IMR-90 (cell line): ENCODE results near the gene ADCY2. TPM values are rescaled to one million over a fixed set of nuclear protein-coding genes. Genes with fewer than 3 reads are reported as not detected.
A peak's percentile ranks its signal among the peaks of the same experiment; 100 is the strongest.

Experiments
- ATAC-seq: fragments of 200-7000 bp; cut with Tn5 transposase; 2 replicates; pipeline ENCODE4 v1.9.1; 2020; ENCODE audit warnings: low read depth, mild to moderate bottlenecking, moderate library complexity
- BruUV-seq: library from RNA; stranded (reverse); fragments of 400-500 nt; replicated peaks from 2 replicates; lab custom pipeline; 2021; lab: Mats Ljungman, UMichigan
- CTCF ChIA-PET: fragments of 300-600 bp; formaldehyde crosslinking; extraction: SDS; loops from one replicate; lab custom pipeline; 2021; ENCODE audit warnings: antibody characterized with exemption; lab: Yijun Ruan, JAX
- POLR2A ChIA-PET: fragments of 300-600 bp; sonication (Branson Sonifier 250); formaldehyde crosslinking; loops from one replicate; lab custom pipeline; 2022; ENCODE audit warnings: antibody characterized with exemption; ENCODE audit not compliant: unreplicated experiment; lab: Charles Lee
- DNase-seq: peaks from one replicate; pipeline ENCODE4 v3.0.0; 2013
- H2AFZ ChIP-seq: replicated peaks from 2 replicates; pipeline ENCODE3; 2013; ENCODE audit warnings: low read length, mild to moderate bottlenecking; ENCODE audit not compliant: poor library complexity
- H2AK5ac ChIP-seq: 2 replicates; pipeline ENCODE4 v1.6.1; 2013; ENCODE audit warnings: low read depth, low read length, inconsistent platforms
- H2AK9ac ChIP-seq: replicated peaks from 2 replicates; pipeline ENCODE3; 2013; ENCODE audit warnings: mild to moderate bottlenecking, low read depth, low read length, moderate library complexity; ENCODE audit not compliant: poor library complexity
- H2BK120ac ChIP-seq: 2 replicates; pipeline ENCODE4 v1.6.1; 2013; ENCODE audit warnings: low read depth, low read length, inconsistent platforms
- H2BK15ac ChIP-seq: 3 replicates; pipeline ENCODE4 v1.6.1; 2013; ENCODE audit warnings: low read depth, low read length, inconsistent platforms
- H2BK20ac ChIP-seq: 2 replicates; pipeline ENCODE4 v1.6.1; 2013; ENCODE audit warnings: low read depth, mild to moderate bottlenecking, inconsistent platforms, low read length, moderate library complexity
- H2BK5ac ChIP-seq: 2 replicates; pipeline ENCODE4 v1.6.1; 2013; ENCODE audit warnings: mild to moderate bottlenecking, low read depth, low read length, inconsistent platforms; ENCODE audit not compliant: poor library complexity, severe bottlenecking
- H3K14ac ChIP-seq: replicated peaks from 2 replicates; pipeline ENCODE4 v1.6.1; 2013; ENCODE audit warnings: low read depth, low read length, inconsistent platforms
- H3K18ac ChIP-seq: 2 replicates; pipeline ENCODE4 v1.6.1; 2013; ENCODE audit warnings: low read depth, low read length, control low read depth
- H3K23ac ChIP-seq: 2 replicates; pipeline ENCODE4 v1.6.1; 2013; ENCODE audit warnings: low read depth, low read length, inconsistent platforms
- H3K27ac ChIP-seq: 2 replicates; pipeline ENCODE4 v1.5.1; 2013; ENCODE audit warnings: mild to moderate bottlenecking, control low read depth, low read length; ENCODE audit not compliant: insufficient read depth
- H3K27me3 ChIP-seq: 2 replicates; pipeline ENCODE4 v1.6.1; 2013; ENCODE audit warnings: low read length; ENCODE audit not compliant: control insufficient read depth, insufficient read depth
- H3K36me3 ChIP-seq: 2 replicates; pipeline ENCODE4 v1.6.1; 2013; ENCODE audit warnings: low read length, mixed read lengths; ENCODE audit not compliant: control insufficient read depth, insufficient read depth
- H3K4ac ChIP-seq: 2 replicates; pipeline ENCODE4 v1.6.1; 2013; ENCODE audit warnings: low read depth, low read length, inconsistent platforms
- H3K4me1 ChIP-seq: 2 replicates; pipeline ENCODE4 v1.6.1; 2013; ENCODE audit warnings: low read length, mixed read lengths; ENCODE audit not compliant: control insufficient read depth, insufficient read depth
- H3K4me2 ChIP-seq: 2 replicates; pipeline ENCODE4 v1.6.1; 2013; ENCODE audit warnings: low read depth, mild to moderate bottlenecking, control low read depth, low read length, moderate library complexity
- H3K4me3 ChIP-seq: 2 replicates; pipeline ENCODE4 v1.5.1; 2013; ENCODE audit warnings: low read depth, mild to moderate bottlenecking, control low read depth, low read length, moderate library complexity; ENCODE audit not compliant: insufficient read depth
- H3K56ac ChIP-seq: 2 replicates; pipeline ENCODE4 v1.6.1; 2013; ENCODE audit warnings: low read length, inconsistent platforms; ENCODE audit not compliant: insufficient read depth; ENCODE audit errors: extremely low read depth
- H3K79me1 ChIP-seq, 2 experiments: 2 replicates each; pipeline ENCODE4 v1.6.1; 2013; ENCODE audit warnings: low read length in 2 of 2, inconsistent platforms in 1 of 2, low read depth in 1 of 2
- H3K9ac ChIP-seq: 2 replicates; pipeline ENCODE4 v1.6.1; 2013; ENCODE audit warnings: low read depth, low read length, control low read depth
- H3K9me1 ChIP-seq: 2 replicates; pipeline ENCODE4 v1.6.1; 2013; ENCODE audit warnings: low read length, inconsistent platforms; ENCODE audit not compliant: insufficient read depth
- H3K9me3 ChIP-seq: 2 replicates; pipeline ENCODE4 v1.6.1; 2013; ENCODE audit warnings: low read length; ENCODE audit not compliant: control insufficient read depth, insufficient read depth
- H4K20me1 ChIP-seq: 2 replicates; pipeline ENCODE4 v1.6.1; 2013; ENCODE audit warnings: low read length, inconsistent platforms; ENCODE audit not compliant: insufficient read depth
- H4K5ac ChIP-seq: 2 replicates; pipeline ENCODE4 v1.6.1; 2013; ENCODE audit warnings: mild to moderate bottlenecking, low read depth, low read length, control low read depth
- H4K8ac ChIP-seq, 2 experiments: 2 replicates each; pipeline ENCODE4 v1.6.1; 2013; ENCODE audit warnings: low read depth in 2 of 2, low read length in 2 of 2, control low read depth in 1 of 2, inconsistent platforms in 1 of 2
- H4K91ac ChIP-seq: 2 replicates; pipeline ENCODE4 v1.6.1; 2013; ENCODE audit warnings: low read depth, low read length, inconsistent platforms; ENCODE audit not compliant: insufficient read depth
- BHLHE40 ChIP-seq: fragments of 150-350 bp; IDR thresholded peaks from 2 replicates; pipeline ENCODE4 v1.6.1; 2016; ENCODE audit warnings: mild to moderate bottlenecking, low read depth, low read length
- CEBPB ChIP-seq: IDR thresholded peaks from 2 replicates; pipeline ENCODE4 v1.6.1; 2012; ENCODE audit warnings: low read depth, low read length, improper control_type of control experiment
- CHD1 ChIP-seq: IDR thresholded peaks from 2 replicates; pipeline ENCODE4 v1.6.1; 2012; ENCODE audit warnings: low read depth, low read length, improper control_type of control experiment
- CTCF ChIP-seq: conservative IDR thresholded peaks from 2 replicates; pipeline ENCODE4 v1.5.1; 2012; ENCODE audit warnings: mild to moderate bottlenecking, low read depth, low read length, improper control_type of control experiment
- ELK1 ChIP-seq: fragments of 150-350 bp; IDR thresholded peaks from 2 replicates; pipeline ENCODE4 v1.6.1; 2016; ENCODE audit warnings: low read depth, mild to moderate bottlenecking, low read length, moderate library complexity, borderline replicate concordance
- FOS ChIP-seq: fragments of 150-350 bp; IDR thresholded peaks from 2 replicates; pipeline ENCODE4 v1.6.1; 2016; ENCODE audit warnings: low read depth, low read length
- MAFK ChIP-seq: IDR thresholded peaks from 2 replicates; pipeline ENCODE4 v1.6.1; 2012; ENCODE audit warnings: low read depth, low read length, improper control_type of control experiment
- MXI1 ChIP-seq: IDR thresholded peaks from 2 replicates; pipeline ENCODE4 v1.6.1; 2012; ENCODE audit warnings: low read depth, mild to moderate bottlenecking, low read length, moderate library complexity, borderline replicate concordance
- NFE2L2 ChIP-seq: fragments of 150-350 bp; IDR thresholded peaks from 2 replicates; pipeline ENCODE4 v1.6.1; 2016; ENCODE audit warnings: low read depth, mild to moderate bottlenecking, low read length
- POLR2A ChIP-seq: IDR thresholded peaks from 2 replicates; pipeline ENCODE4 v1.6.1; 2012; ENCODE audit warnings: mild to moderate bottlenecking, low read depth, low read length
- RAD21 ChIP-seq: IDR thresholded peaks from 2 replicates; pipeline ENCODE4 v1.6.1; 2012; ENCODE audit warnings: low read length, improper control_type of control experiment
- RCOR1 ChIP-seq: IDR thresholded peaks from 2 replicates; pipeline ENCODE4 v1.6.1; 2012; ENCODE audit warnings: mild to moderate bottlenecking, low read length, improper control_type of control experiment; ENCODE audit not compliant: insufficient replicate concordance
- RFX5 ChIP-seq: IDR thresholded peaks from 2 replicates; pipeline ENCODE4 v1.8.0; 2012; ENCODE audit warnings: low read depth, mild to moderate bottlenecking, low read length, moderate library complexity
- SMC3 ChIP-seq: fragments of 150-350 bp; IDR thresholded peaks from 2 replicates; pipeline ENCODE4 v1.6.1; 2016; ENCODE audit warnings: low read depth, mild to moderate bottlenecking, antibody characterized with exemption, low read length, moderate library complexity
- USF2 ChIP-seq: fragments of 150-350 bp; IDR thresholded peaks from 2 replicates; pipeline ENCODE4 v1.6.1; 2017; ENCODE audit warnings: mild to moderate bottlenecking, antibody characterized with exemption, low read length, low read depth
- WGBS, 2 experiments: methylation state at CpG; one replicate each; pipeline versions ENCODE4 v1.1.5 to v1.1.7; 2013; ENCODE audit warnings: missing lambda C conversion rate in 2 of 2; ENCODE audit not compliant: insufficient read length in 1 of 2; ENCODE audit errors: extremely low coverage in 2 of 2; 5-methylcytosine and 5-hydroxymethylcytosine counted together
- dilution Hi-C: fragments of 300-500 bp; cut with HindIII; formaldehyde crosslinking; loops from one replicate; pipeline ENCODE4 v1.14.3; 2018; ENCODE audit warnings: low sequenced_read_pairs; ENCODE audit not compliant: unreplicated experiment
- in situ Hi-C: fragments of 300-500 bp; cut with MboI; formaldehyde crosslinking; loops from 3 replicates; pipeline ENCODE4 v1.14.3; 2019; ENCODE audit warnings: low sequenced_read_pairs, inconsistent platforms, mixed read lengths
- intact Hi-C: fragments of 100-400 bp; cut with micrococcal nuclease; formaldehyde crosslinking; loops from 2 replicates; pipeline ENCODE4 v1.10.0; 2022
- polyA plus RNA-seq, 3 experiments: library from polyadenylated mRNA; depleted of rRNA; stranded (reverse); fragments of >200 nt; gene quantifications; 2 replicates each; pipeline ENCODE4 v1.2.3, GENCODE V29; 2012; ENCODE audit warnings: low replicate concordance in 1 of 3
- total RNA-seq: library from RNA; depleted of rRNA; stranded (reverse); fragments of >200 nt; gene quantifications from 2 replicates; pipeline ENCODE4 v1.2.3, GENCODE V29; 2012

Gene ADCY2
- total and polyA plus RNA-seq, 2 of the 4 experiments (the other 2 are of a cell fraction), result not detected

- H3K4me3 ChIP-seq, result no peak overlapping the region
- intact Hi-C loops (no loop called here), in situ Hi-C loops (no loop called here), dilution Hi-C loops (no loop called here)
- H2AK5ac ChIP-seq, result no peak overlapping the region
- no peak overlapping the region for H3K4ac ChIP-seq
- H3K14ac ChIP-seq, result no peak overlapping the region
- no peak overlapping the region for H2BK120ac ChIP-seq
- H3K9me3 ChIP-seq, result no peaks in the 10 kb centered on the region
- POLR2A ChIA-PET, result interaction anchor here (1.4 kb wide), 1 partner anchor 10 kb away, joined by 4 read pairs; the partner anchor contains the start of gene FASTKD3
- H3K9ac ChIP-seq, result no peak overlapping the region
- no peaks in the 10 kb centered on the region for H3K27me3 ChIP-seq
- no peak overlapping the region for H2AK9ac ChIP-seq
- H3K4me2 ChIP-seq, result no peak overlapping the region
- no peak overlapping the region for H3K27ac ChIP-seq
- no peak overlapping the region for H4K8ac ChIP-seq
- H3K36me3 ChIP-seq, result peaks cover 15% of the 10 kb centered on the region
- BruUV-seq, result no TSS peak
- DNase-seq (no peak), ATAC-seq (0 out of 2 replicates have a peak, but pooled peaks have one; percentile 17)
- H3K18ac ChIP-seq, result no peak overlapping the region
- no peak overlapping the region for H2BK15ac ChIP-seq
- H4K91ac ChIP-seq, result no peak overlapping the region
- 100% methylated on average over 1 of the region's 9 CpGs; no CpG with 5 or more reads in 1 of the 2 experiments for WGBS, 2 experiments
- H3K79me1 ChIP-seq, result no peaks in the 10 kb centered on the region
- H4K5ac ChIP-seq, result no peak overlapping the region
- no peak overlapping the region for H3K56ac ChIP-seq
- no peak overlapping the region for H2BK5ac ChIP-seq
- H2AFZ ChIP-seq, result no peak overlapping the region
- no peaks in the 10 kb centered on the region for H3K4me1 ChIP-seq
- no peak overlapping the region for H3K23ac ChIP-seq
- no peaks in the 10 kb centered on the region for H4K20me1 ChIP-seq
- no peak overlapping the region for H2BK20ac ChIP-seq
- TF ChIP-seq SMC3 (no peak), NFE2L2 (peak; percentile 71; the same call in 1 of the 2 replicates), POLR2A (no peak), USF2 (no peak), BHLHE40 (no peak), FOS (no peak), MXI1 (no peak), RFX5 (no peak), RAD21 (no peak), MAFK (0 out of 2 replicates have a peak, but pooled peaks have one; percentile 8), CEBPB (no peak), CTCF (no peak), RCOR1 (no peak), ELK1 (no peak), CHD1 (no peak)
- 0 out of 2 replicates have a peak, but pooled peaks cover 4% of the 10 kb centered on the region for H3K9me1 ChIP-seq
- CTCF ChIA-PET, result interaction anchor here (0.6 to 0.7 kb wide), 2 partner anchors 12 to 16 kb away, joined by 3 to 5 read pairs; no protein-coding TSS in a partner anchor
Observed at GRCh38 chr5:7857926-7858632, 462.1 kb downstream of the ADCY2 start.
